ENCODE data around the gene WEE1.
"Not testable (repeated sequence)": the region's sequence is repeated elsewhere in the genome, so short reads cannot be mapped to it uniquely, and the experiment has no call there.

WEE1 gene

DNA sequence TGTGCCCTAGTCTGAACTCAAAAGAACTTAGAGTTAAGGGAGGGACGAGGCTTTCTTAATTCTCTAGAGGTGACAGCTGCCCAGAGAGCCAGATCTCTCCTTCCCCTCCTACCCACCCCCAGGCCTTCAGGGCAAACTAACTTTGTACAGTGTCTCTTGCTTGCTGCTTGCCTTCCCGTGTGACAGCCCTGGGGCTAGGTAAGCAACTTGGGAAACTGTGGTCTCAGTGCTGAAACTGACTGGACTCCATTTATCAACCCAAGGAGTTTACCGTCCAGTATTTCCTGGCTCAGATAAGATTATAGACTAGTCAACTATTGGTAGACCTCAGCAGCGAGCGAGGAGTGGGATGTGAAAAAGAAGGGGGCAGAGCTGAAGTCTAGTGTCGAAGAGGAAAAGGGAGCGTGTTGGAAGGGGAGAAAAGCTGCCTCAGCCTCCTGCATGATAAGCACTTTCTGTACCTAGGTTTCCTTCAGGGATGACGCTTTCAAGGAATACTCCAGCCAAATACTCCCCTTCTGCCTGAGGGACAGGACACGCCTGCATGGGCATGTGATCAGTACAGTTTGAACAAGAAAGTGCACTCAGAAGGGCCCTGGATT, 43.3 kb upstream of the WEE1 start:
- no peak for TF ChIP-seq SUZ12 (IDR thresholded peaks at IDR 0.05; ENCODE audit: extremely low read depth, insufficient read depth, insufficient read length)
- TF ChIP-seq YY1 (IDR thresholded peaks at IDR 0.05; ENCODE audit: insufficient read depth, insufficient read length) = no peak
- no peak for TF ChIP-seq ZNF274 (IDR thresholded peaks at IDR 0.05; ENCODE audit: low read depth, low read length)
- Histone ChIP-seq H3K4me3 (ENCODE audit: insufficient read length, low read depth) (no peak overlapping the region), H3K36me3 (ENCODE audit: insufficient read depth, insufficient read length, low read length) (peaks cover 15% of the 10 kb centered on the region), H3K9ac (ENCODE audit: insufficient read length, low read depth) (peak overlapping the region; percentile 32), H3K27me3 (ENCODE audit: insufficient read depth, insufficient read length) (no peaks in the 10 kb centered on the region), H3K4me1 (ENCODE audit: insufficient read depth, insufficient read length) (peaks cover 12% of the 10 kb centered on the region), H3K9me3 (ENCODE audit: insufficient read depth, low read length) (no peaks in the 10 kb centered on the region)
- DNase-seq (ENCODE audit: low read depth, low spot score) = no peak

- Histone ChIP-seq H3K9ac (ENCODE audit: insufficient read length, low read depth) (no peak overlapping the region), H3K36me3 (ENCODE audit: insufficient read depth, insufficient read length, low read length) (peaks cover 6% of the 10 kb centered on the region), H3K4me1 (ENCODE audit: insufficient read depth, insufficient read length) (peaks cover 14% of the 10 kb centered on the region), H3K4me3 (ENCODE audit: insufficient read length, low read depth) (no peak overlapping the region), H3K27me3 (ENCODE audit: insufficient read depth, insufficient read length) (no peaks in the 10 kb centered on the region), H3K9me3 (ENCODE audit: insufficient read depth, low read length) (no peaks in the 10 kb centered on the region)
- no peak for DNase-seq (ENCODE audit: low read depth, low spot score)
- TF ChIP-seq YY1 (IDR thresholded peaks at IDR 0.05; ENCODE audit: insufficient read depth, insufficient read length) = no peak
- TF ChIP-seq ZNF274 (IDR thresholded peaks at IDR 0.05; ENCODE audit: low read depth, low read length) = no peak
- TF ChIP-seq SUZ12 (IDR thresholded peaks at IDR 0.05; ENCODE audit: extremely low read depth, insufficient read depth, insufficient read length) = no peak
These were observed 42.4 kb upstream of the WEE1 start for GRCh38 chr11:9530901-9531625.

DNA sequence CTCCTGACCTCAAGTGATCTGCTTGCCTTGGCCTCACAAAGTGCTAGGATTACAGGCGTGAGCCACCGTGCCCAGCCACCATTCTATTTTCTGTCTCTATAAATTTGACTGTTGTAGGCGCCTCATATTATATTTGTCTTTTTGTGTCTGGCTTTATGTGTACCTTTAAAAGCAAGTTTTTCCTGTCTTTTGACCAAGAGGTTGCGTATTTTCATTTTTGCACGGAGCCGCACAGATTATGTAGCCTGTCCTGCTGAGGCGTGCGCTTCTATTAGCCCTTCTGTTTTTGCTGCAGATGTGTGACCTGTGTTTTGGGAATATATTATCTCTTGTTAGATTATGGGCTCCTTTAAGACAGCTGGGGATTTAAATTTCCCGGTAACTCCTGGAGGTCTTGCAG, 40.4 kb upstream of the WEE1 start:
- TF ChIP-seq ZNF274 (IDR thresholded peaks at IDR 0.05; ENCODE audit: low read depth, low read length) = no peak
- no peak for TF ChIP-seq YY1 (IDR thresholded peaks at IDR 0.05; ENCODE audit: insufficient read depth, insufficient read length)
- no peak for TF ChIP-seq SUZ12 (IDR thresholded peaks at IDR 0.05; ENCODE audit: extremely low read depth, insufficient read depth, insufficient read length)
- Histone ChIP-seq H3K4me1 (ENCODE audit: insufficient read depth, insufficient read length) (peaks cover 14% of the 10 kb centered on the region), H3K27me3 (ENCODE audit: insufficient read depth, insufficient read length) (no peaks in the 10 kb centered on the region), H3K36me3 (ENCODE audit: insufficient read depth, insufficient read length, low read length) (no peaks in the 10 kb centered on the region), H3K9me3 (ENCODE audit: insufficient read depth, low read length) (no peaks in the 10 kb centered on the region), H3K9ac (ENCODE audit: insufficient read length, low read depth) (no peak overlapping the region), H3K4me3 (ENCODE audit: insufficient read length, low read depth) (no peak overlapping the region)
- DNase-seq (ENCODE audit: low read depth, low spot score) = no peak

DNA sequence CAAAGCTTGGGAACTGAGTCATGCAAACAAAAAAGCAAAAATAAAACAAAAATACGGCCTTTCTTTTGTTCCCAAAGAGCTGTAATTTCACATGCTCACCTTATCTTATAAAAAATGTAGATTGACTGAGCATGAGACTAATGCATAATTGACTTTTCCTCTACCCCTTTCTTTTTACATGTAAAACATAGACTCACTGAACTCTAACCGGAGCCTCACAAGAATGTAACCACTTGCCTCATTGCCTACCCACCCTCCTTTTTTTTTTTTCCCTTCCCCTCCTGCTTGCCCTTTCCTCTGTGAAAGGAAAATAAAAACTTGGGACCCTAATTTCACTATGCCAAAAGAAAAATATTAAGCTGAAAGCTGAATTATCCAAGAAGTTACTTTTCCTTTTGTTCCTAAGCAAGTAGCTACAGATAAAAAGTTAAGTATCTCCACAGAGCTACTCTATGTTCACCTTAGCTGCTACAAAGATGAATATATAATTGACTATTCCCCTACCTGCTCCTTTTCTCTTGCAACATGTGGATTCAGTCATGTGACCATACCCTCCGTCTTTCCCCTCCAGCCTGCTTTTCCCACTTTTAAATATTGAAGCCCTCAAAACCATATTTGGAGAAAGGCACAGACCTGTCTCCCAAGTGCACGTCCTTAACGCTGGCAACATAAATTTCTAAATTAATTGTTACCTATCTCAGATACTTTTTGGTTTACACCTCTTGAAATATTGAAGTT, 39.6 kb upstream of the WEE1 start:
- DNase-seq (ENCODE audit: low read depth, low spot score) = peak; percentile 36

DNA sequence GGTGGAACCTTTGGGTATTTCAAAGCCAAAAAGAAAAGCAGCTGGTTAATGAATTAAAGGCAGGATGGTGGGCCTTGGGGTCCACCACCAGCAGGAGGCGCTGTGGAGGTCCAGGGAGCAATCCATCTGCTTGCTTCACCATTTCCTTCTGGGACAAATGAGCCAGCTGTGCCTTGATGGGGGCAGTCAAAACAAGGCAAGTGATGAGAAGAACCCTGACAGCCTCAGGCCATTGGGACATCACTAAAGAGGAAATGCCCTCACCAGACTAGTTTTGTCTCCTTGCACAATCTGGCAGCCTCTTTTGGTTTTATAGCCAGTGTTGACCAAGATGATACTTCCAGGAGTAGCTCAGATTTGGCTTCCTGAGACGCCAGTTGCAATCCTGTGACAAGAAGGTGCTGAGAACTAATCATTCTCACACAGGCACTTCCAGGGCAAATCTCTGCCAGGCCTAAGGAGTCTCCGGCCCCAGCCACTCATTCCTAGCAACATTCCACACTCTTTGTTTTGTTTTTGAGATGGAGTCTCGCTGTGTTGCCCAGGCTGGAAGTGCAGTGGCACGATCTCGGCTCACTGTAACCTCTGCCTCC, 38.2 kb upstream of the WEE1 start:
- Histone ChIP-seq H3K9me3 (ENCODE audit: insufficient read depth, low read length) (no peaks in the 10 kb centered on the region), H3K4me1 (ENCODE audit: insufficient read depth, insufficient read length) (peaks cover 11% of the 10 kb centered on the region), H3K9ac (ENCODE audit: insufficient read length, low read depth) (no peak overlapping the region), H3K4me3 (ENCODE audit: insufficient read length, low read depth) (no peak overlapping the region), H3K27me3 (ENCODE audit: insufficient read depth, insufficient read length) (no peaks in the 10 kb centered on the region), H3K36me3 (ENCODE audit: insufficient read depth, insufficient read length, low read length) (no peaks in the 10 kb centered on the region)
- no peak for TF ChIP-seq ZNF274 (IDR thresholded peaks at IDR 0.05; ENCODE audit: low read depth, low read length)
- no peak for TF ChIP-seq SUZ12 (IDR thresholded peaks at IDR 0.05; ENCODE audit: extremely low read depth, insufficient read depth, insufficient read length)
- TF ChIP-seq YY1 (IDR thresholded peaks at IDR 0.05; ENCODE audit: insufficient read depth, insufficient read length) = no peak
- peak; percentile 72 for DNase-seq (ENCODE audit: low read depth, low spot score)

More for the DNA sequence above, 39.6 kb upstream of the WEE1 start:
- no peaks in the 10 kb centered on the region for H3K36me3 ChIP-seq (ENCODE audit: insufficient read depth, insufficient read length, low read length)
- peak overlapping the region; percentile 53 for H3K9ac ChIP-seq (ENCODE audit: insufficient read length, low read depth)
- TF ChIP-seq SUZ12 (IDR thresholded peaks at IDR 0.05; ENCODE audit: extremely low read depth, insufficient read depth, insufficient read length) (no peak), ZNF274 (IDR thresholded peaks at IDR 0.05; ENCODE audit: low read depth, low read length) (no peak), YY1 (IDR thresholded peaks at IDR 0.05; ENCODE audit: insufficient read depth, insufficient read length) (no peak)
- peaks cover 14% of the 10 kb centered on the region for H3K4me1 ChIP-seq (ENCODE audit: insufficient read depth, insufficient read length)
- H3K9me3 ChIP-seq (ENCODE audit: insufficient read depth, low read length) = no peaks in the 10 kb centered on the region
- H3K4me3 ChIP-seq (ENCODE audit: insufficient read length, low read depth) = no peak overlapping the region
- H3K27me3 ChIP-seq (ENCODE audit: insufficient read depth, insufficient read length) = no peaks in the 10 kb centered on the region

DNA sequence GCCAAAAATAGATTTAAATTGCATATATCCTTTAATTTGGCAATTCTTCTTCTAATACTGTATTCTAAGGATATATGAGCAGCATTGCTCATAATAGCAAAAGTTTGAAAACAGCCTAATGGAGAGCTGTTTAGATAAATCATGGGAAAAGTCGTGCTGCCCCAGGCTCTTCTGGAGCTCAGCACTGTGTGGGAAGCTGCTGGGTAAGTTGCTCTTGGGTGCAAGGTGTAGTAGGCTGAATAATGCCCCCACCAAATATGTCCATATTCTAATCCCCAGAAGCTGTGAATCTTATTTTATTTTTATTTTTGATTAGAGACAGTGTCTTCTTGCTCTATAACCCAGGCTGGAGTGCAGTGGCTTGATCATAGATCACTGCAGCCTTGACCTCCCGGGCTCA, 34.9 kb upstream of the WEE1 start:
- Histone ChIP-seq H3K27me3 (ENCODE audit: insufficient read depth, insufficient read length) (no peaks in the 10 kb centered on the region), H3K4me1 (ENCODE audit: insufficient read depth, insufficient read length) (peaks cover 5% of the 10 kb centered on the region), H3K4me3 (ENCODE audit: insufficient read length, low read depth) (no peak overlapping the region), H3K36me3 (ENCODE audit: insufficient read depth, insufficient read length, low read length) (no peaks in the 10 kb centered on the region), H3K9me3 (ENCODE audit: insufficient read depth, low read length) (no peaks in the 10 kb centered on the region), H3K9ac (ENCODE audit: insufficient read length, low read depth) (no peak overlapping the region)
- TF ChIP-seq SUZ12 (IDR thresholded peaks at IDR 0.05; ENCODE audit: extremely low read depth, insufficient read depth, insufficient read length) (no peak), ZNF274 (IDR thresholded peaks at IDR 0.05; ENCODE audit: low read depth, low read length) (no peak), YY1 (IDR thresholded peaks at IDR 0.05; ENCODE audit: insufficient read depth, insufficient read length) (no peak)
- no peak for DNase-seq (ENCODE audit: low read depth, low spot score)

DNA sequence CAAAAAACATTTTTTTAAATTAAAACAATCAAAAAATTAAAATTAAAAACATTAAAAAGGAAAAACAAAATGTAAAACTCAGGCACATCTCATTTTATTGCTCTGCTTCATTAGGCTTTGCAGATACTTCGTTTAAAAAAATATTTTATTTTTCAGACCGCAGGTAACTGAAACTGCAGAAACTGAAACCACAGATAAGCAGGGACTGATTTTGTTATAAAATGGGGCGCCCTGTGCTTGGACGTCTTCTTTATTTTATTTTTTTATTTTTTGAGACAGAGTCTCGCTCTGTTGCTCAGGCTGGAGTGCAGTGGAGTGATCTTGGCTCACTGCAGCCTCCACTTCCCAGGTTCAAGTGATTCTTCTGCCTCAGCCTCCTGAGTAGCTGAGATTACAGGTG, 24.3 kb upstream of the WEE1 start:
- not testable (repeated sequence) for H3K36me3 ChIP-seq (ENCODE audit: insufficient read depth, insufficient read length, low read length); H3K4me1 ChIP-seq (ENCODE audit: insufficient read depth, insufficient read length); DNase-seq (ENCODE audit: low read depth, low spot score); H3K4me3 ChIP-seq (ENCODE audit: insufficient read length, low read depth); H3K27me3 ChIP-seq (ENCODE audit: insufficient read depth, insufficient read length); H3K9ac ChIP-seq (ENCODE audit: insufficient read length, low read depth)
- H3K9me3 ChIP-seq (ENCODE audit: insufficient read depth, low read length) = peaks cover 11% of the 10 kb centered on the region; the same call in 1 of the 2 replicates
